Measurements from ENCODE around the gene GLCE.

DNA sequence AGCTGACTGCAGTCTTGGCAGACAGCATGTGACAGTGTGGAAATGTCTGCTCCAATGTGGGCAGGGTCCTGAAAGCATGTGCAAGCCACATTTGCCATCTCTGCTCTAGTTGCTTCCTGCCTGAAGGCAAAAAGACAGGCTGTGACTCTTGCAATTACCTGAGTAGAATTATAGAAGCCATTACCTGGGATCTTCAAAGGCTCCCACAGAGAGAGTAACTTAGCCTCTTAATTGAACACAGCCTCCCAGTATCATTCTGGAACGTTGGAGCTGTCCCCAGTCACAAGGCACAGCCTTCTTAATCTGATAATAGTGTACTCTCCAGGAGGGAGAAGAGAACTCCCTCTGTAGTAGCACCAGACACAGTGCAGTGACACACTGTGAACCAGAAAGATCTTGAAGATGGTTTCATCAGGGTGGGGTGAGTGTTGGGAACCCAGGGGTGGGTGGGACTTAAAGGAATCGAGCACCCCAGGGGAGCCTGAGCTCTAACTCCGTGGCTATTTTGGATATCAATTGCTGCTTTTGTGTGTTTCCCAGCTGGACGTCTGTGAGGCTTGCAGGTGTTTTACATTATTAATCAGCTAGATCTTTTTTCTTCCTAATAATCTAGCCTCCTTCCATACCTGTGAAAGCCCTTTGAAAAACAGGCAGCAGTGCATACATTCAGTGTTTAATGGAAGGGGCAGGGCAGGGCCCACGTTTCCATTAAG is 40.6 kb upstream of the GLCE start:
- no peak for TF ChIP-seq USF2 (IDR thresholded peaks at IDR 0.05; ENCODE audit: borderline replicate concordance, low read depth, low read length)
- TF ChIP-seq, protein P1, sequence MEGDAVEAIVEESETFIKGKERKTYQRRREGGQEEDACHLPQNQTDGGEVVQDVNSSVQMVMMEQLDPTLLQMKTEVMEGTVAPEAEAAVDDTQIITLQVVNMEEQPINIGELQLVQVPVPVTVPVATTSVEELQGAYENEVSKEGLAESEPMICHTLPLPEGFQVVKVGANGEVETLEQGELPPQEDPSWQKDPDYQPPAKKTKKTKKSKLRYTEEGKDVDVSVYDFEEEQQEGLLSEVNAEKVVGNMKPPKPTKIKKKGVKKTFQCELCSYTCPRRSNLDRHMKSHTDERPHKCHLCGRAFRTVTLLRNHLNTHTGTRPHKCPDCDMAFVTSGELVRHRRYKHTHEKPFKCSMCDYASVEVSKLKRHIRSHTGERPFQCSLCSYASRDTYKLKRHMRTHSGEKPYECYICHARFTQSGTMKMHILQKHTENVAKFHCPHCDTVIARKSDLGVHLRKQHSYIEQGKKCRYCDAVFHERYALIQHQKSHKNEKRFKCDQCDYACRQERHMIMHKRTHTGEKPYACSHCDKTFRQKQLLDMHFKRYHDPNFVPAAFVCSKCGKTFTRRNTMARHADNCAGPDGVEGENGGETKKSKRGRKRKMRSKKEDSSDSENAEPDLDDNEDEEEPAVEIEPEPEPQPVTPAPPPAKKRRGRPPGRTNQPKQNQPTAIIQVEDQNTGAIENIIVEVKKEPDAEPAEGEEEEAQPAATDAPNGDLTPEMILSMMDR (IDR thresholded peaks at IDR 0.05 in 2 of 3, conservative IDR thresholded peaks at IDR 0.05 in 1 of 3; ENCODE audit: control insufficient read depth in 2 of 3, extremely low read depth in 1 of 3, insufficient read depth in 1 of 3, low read depth in 3 of 3, low read length in 3 of 3) = no peak
- TF ChIP-seq STAT3 (IDR thresholded peaks at IDR 0.05; ENCODE audit: low read depth, low read length) = no peak
- TF ChIP-seq SIN3A (IDR thresholded peaks at IDR 0.05; ENCODE audit: low read depth, low read length) = no peak
- no peak for TF ChIP-seq TCF12 (IDR thresholded peaks at IDR 0.05; ENCODE audit: low read depth, low read length)
- no peak for TF ChIP-seq BCLAF1 (IDR thresholded peaks at IDR 0.05)
- TF ChIP-seq GABPA (IDR thresholded peaks at IDR 0.05; ENCODE audit: low read depth) = no peak
- TF ChIP-seq KLF5 (IDR thresholded peaks at IDR 0.05; ENCODE audit: partially characterized antibody) = no peak
- TF ChIP-seq FOXM1 (IDR thresholded peaks at IDR 0.05; ENCODE audit: low read depth, low read length) = no peak
- no peak for TF ChIP-seq RAD21 (IDR thresholded peaks at IDR 0.05; ENCODE audit: insufficient read depth, low read depth, low read length)
- TF ChIP-seq TARDBP (IDR thresholded peaks at IDR 0.05; ENCODE audit: borderline replicate concordance) = no peak
- no peak for TF ChIP-seq JUNB (IDR thresholded peaks at IDR 0.05)

Measured in GM12878 (cell line).